B cell (primary cell): ENCODE measurements around the gene TMPRSS15. TPM values are rescaled to one million over a fixed set of nuclear protein-coding genes. Genes with fewer than 3 reads are reported as not detected.

Experiments
- ATAC-seq: fragments of 200-7000 bp; cut with Tn5 transposase; one replicate; pipeline ENCODE4 v1.10.0; 2021; ENCODE audit warnings: low read depth, mild to moderate bottlenecking, moderate number of reproducible peaks, moderate library complexity
- CTCF ChIA-PET: fragments of 350-600 bp; sonication (Branson Sonifier 250); formaldehyde crosslinking; loops from one replicate; lab custom pipeline; 2021; ENCODE audit warnings: antibody characterized with exemption, inconsistent platforms; lab: Charles Lee
- POLR2A ChIA-PET: fragments of 350-600 bp; sonication (Branson Sonifier 250); formaldehyde crosslinking; loops from one replicate; lab custom pipeline; 2021; ENCODE audit warnings: antibody characterized with exemption; lab: Charles Lee
- DNase-seq: peaks from one replicate; pipeline ENCODE4 v3.0.0; 2013
- H2AFZ ChIP-seq: 2 replicates; pipeline ENCODE4 v1.6.1; 2012; ENCODE audit warnings: mild to moderate bottlenecking, low read depth, low read length; ENCODE audit not compliant: insufficient read depth, poor library complexity, severe bottlenecking
- H3K27ac ChIP-seq, 2 donors: 1 replicate in 1 of 2; 2 replicates in 1 of 2; pipeline ENCODE4 v1.5.1; 2012 to 2013; ENCODE audit warnings: low read length in 2 of 2, mild to moderate bottlenecking in 2 of 2, moderate library complexity in 1 of 2
- H3K27me3 ChIP-seq, 4 experiments: fragments of 200-600 bp in 1 of 4; sonication (generic) in 1 of 4; replicated peaks in 1 of 4; 1 replicate in 2 of 4; 2 replicates in 2 of 4; pipeline versions ENCODE4 v1.6.1 to v1.7.0; 2013 to 2016; ENCODE audit warnings: low read length in 3 of 4, mild to moderate bottlenecking in 2 of 4, mixed read lengths in 1 of 4, moderate library complexity in 1 of 4; ENCODE audit not compliant: insufficient read depth in 4 of 4, control insufficient read depth in 3 of 4; ENCODE audit errors: control extremely low read depth in 1 of 4
- H3K36me3 ChIP-seq, 2 experiments: replicated peaks in 1 of 2; 1 replicate in 1 of 2; 2 replicates in 1 of 2; pipeline versions ENCODE4 v1.6.1 to v1.7.1; 2013; ENCODE audit warnings: low read length in 1 of 2; ENCODE audit not compliant: insufficient read depth in 2 of 2, control insufficient read depth in 1 of 2; ENCODE audit errors: control extremely low read depth in 1 of 2, extremely low read depth in 1 of 2
- H3K4me1 ChIP-seq, 2 donors: fragments of 200-600 bp in 1 of 2; sonication (generic) in 1 of 2; 1 replicate in 1 of 2; 2 replicates in 1 of 2; pipeline versions ENCODE4 v1.5.1 to v1.6.1; 2013 to 2017; ENCODE audit warnings: low read length in 2 of 2; ENCODE audit not compliant: control insufficient read depth in 2 of 2, insufficient read depth in 2 of 2
- H3K4me2 ChIP-seq: replicated peaks from 2 replicates; pipeline ENCODE3; 2012; ENCODE audit warnings: mild to moderate bottlenecking, low read depth, low read length; ENCODE audit not compliant: poor library complexity, severe bottlenecking
- H3K4me3 ChIP-seq, 5 experiments: fragments of 200-600 bp in 1 of 5; sonication (generic) in 1 of 5; 1 replicate in 3 of 5; 2 replicates in 2 of 5; pipeline versions ENCODE4 v1.5.1 to v1.7.0; 2011 to 2016; ENCODE audit warnings: low read length in 4 of 5, mild to moderate bottlenecking in 4 of 5, low read depth in 2 of 5, control low read depth in 1 of 5, moderate library complexity in 1 of 5; ENCODE audit not compliant: insufficient read depth in 1 of 5; ENCODE audit errors: control extremely low read depth in 1 of 5, extremely low read depth in 1 of 5
- H3K79me2 ChIP-seq: fragments of 200-600 bp; sonication (generic); one replicate; pipeline ENCODE4 v1.6.0; 2016; ENCODE audit warnings: low read length; ENCODE audit not compliant: control insufficient read depth, insufficient read depth
- H3K9ac ChIP-seq: fragments of 200-600 bp; sonication (generic); 2 replicates; pipeline ENCODE4 v1.6.1; 2017; ENCODE audit warnings: mild to moderate bottlenecking, low read length, moderate library complexity
- H3K9me3 ChIP-seq, 3 donors: one replicate each; pipeline versions ENCODE4 v1.6.1 to v1.7.1; 2013; ENCODE audit warnings: low read length in 2 of 3; ENCODE audit not compliant: control insufficient read depth in 2 of 3, insufficient read depth in 1 of 3; ENCODE audit errors: control extremely low read depth in 1 of 3
- H4K20me1 ChIP-seq: 2 replicates; pipeline ENCODE4 v1.6.0; 2012; ENCODE audit warnings: mild to moderate bottlenecking, low read length; ENCODE audit not compliant: insufficient read depth, control insufficient read depth, poor library complexity, severe bottlenecking
- H3K27ac Mint-ChIP-seq: one replicate; pipeline ENCODE4 v1.8.0; 2021; ENCODE audit warnings: mixed read lengths
- H3K27me3 Mint-ChIP-seq: one replicate; pipeline ENCODE4 v1.8.0; 2021; ENCODE audit warnings: mixed read lengths
- H3K4me1 Mint-ChIP-seq: one replicate; pipeline ENCODE4 v1.8.0; 2021; ENCODE audit warnings: mixed read lengths
- H3K4me3 Mint-ChIP-seq: one replicate; pipeline ENCODE4 v1.8.0; 2021; ENCODE audit warnings: mixed read lengths
- H3K9me3 Mint-ChIP-seq: one replicate; pipeline ENCODE4 v1.8.0; 2022; ENCODE audit warnings: mixed read lengths; ENCODE audit not compliant: insufficient read depth
- EZH2 ChIP-seq: IDR thresholded peaks from 2 replicates; pipeline ENCODE4 v1.6.1; 2012; ENCODE audit warnings: borderline replicate concordance, low read depth, mild to moderate bottlenecking, moderate library complexity, low read length; ENCODE audit not compliant: insufficient read depth, poor library complexity, severe bottlenecking
- WGBS: methylation state at CpG from one replicate; pipeline ENCODE4 v1.1.5; 2013; ENCODE audit warnings: missing lambda C conversion rate; ENCODE audit not compliant: insufficient coverage; 5-methylcytosine and 5-hydroxymethylcytosine counted together
- intact Hi-C: fragments of 100-400 bp; cut with micrococcal nuclease; formaldehyde crosslinking; loops from one replicate; pipeline ENCODE4 v1.10.0; 2022
- polyA plus RNA-seq: library from polyadenylated mRNA; depleted of rRNA; stranded (reverse); fragments of >200 nt; gene quantifications from 2 replicates; pipeline ENCODE4 v1.2.3, GENCODE V29; 2012
- total RNA-seq, 2 donors: library from RNA; stranded (reverse); fragments of 120-200 nt in 1 of 2; gene quantifications; 1 replicate in 1 of 2; 2 replicates in 1 of 2; pipeline versions ENCODE4 v1.2.3 to v1.2.4, GENCODE V29; 2013 to 2022
- TF ChIP-seq, protein P1 (sequence below): fragments of 200-600 bp; IDR thresholded peaks from one replicate; pipeline ENCODE4 v1.8.0; 2022; ENCODE audit warnings: antibody characterized with exemption, mild to moderate bottlenecking

Gene TMPRSS15
- total and polyA plus RNA-seq, 2 donors (not counting 1 experiment from before 2014, with no cell fraction given): 0.04 TPM; not detected in 1

DNA sequence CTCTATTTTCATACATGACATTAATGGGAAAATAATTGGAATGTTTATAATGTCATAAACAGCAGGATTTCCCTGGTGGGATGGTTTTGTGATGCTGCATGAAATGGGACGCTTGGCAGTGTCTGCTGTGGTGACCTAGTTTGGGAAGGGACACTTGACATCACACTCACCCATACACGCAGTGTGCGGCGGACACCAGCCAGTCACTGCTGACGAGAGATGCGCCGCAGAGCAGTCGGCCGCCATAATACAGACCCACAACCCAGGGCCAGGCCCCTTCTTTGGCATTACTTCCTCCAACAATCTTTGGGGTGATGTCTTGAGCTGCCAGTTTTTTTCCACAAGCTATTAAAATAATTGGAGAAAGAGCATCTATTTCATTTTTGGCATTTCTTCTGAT is 109.5 kb downstream of the TMPRSS15 start:
- WGBS: 100% methylated on average over 4 of the region's 9 CpGs
- no peaks in the 10 kb centered on the region for H3K36me3 ChIP-seq
- H3K4me1 ChIP-seq: no peaks in the 10 kb centered on the region
- no peaks in the 10 kb centered on the region for H3K79me2 ChIP-seq
- ChIA-PET CTCF (no interaction called here), POLR2A (no interaction called here)
- H3K4me2 ChIP-seq: no peak overlapping the region
- Mint-ChIP-seq H3K9me3 (no peaks in the 10 kb centered on the region), H3K27me3 (no peaks in the 10 kb centered on the region), H3K4me1 (no peaks in the 10 kb centered on the region), H3K4me3 (no peak overlapping the region), H3K27ac (no peak overlapping the region)
- no peak overlapping the region for H3K27ac ChIP-seq
- no peaks in the 10 kb centered on the region for H3K9me3 ChIP-seq
- H3K4me3 ChIP-seq: no peak overlapping the region
- H3K9ac ChIP-seq: no peak overlapping the region
- DNase-seq (no peak), ATAC-seq (no peak)
- no peaks in the 10 kb centered on the region for H4K20me1 ChIP-seq
- intact Hi-C loops: no loop called here
- TF ChIP-seq EZH2: no peak
- TF ChIP-seq, protein P1, sequence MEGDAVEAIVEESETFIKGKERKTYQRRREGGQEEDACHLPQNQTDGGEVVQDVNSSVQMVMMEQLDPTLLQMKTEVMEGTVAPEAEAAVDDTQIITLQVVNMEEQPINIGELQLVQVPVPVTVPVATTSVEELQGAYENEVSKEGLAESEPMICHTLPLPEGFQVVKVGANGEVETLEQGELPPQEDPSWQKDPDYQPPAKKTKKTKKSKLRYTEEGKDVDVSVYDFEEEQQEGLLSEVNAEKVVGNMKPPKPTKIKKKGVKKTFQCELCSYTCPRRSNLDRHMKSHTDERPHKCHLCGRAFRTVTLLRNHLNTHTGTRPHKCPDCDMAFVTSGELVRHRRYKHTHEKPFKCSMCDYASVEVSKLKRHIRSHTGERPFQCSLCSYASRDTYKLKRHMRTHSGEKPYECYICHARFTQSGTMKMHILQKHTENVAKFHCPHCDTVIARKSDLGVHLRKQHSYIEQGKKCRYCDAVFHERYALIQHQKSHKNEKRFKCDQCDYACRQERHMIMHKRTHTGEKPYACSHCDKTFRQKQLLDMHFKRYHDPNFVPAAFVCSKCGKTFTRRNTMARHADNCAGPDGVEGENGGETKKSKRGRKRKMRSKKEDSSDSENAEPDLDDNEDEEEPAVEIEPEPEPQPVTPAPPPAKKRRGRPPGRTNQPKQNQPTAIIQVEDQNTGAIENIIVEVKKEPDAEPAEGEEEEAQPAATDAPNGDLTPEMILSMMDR: no peak
- H2AFZ ChIP-seq: no peak overlapping the region
- no peaks in the 10 kb centered on the region for H3K27me3 ChIP-seq

DNA sequence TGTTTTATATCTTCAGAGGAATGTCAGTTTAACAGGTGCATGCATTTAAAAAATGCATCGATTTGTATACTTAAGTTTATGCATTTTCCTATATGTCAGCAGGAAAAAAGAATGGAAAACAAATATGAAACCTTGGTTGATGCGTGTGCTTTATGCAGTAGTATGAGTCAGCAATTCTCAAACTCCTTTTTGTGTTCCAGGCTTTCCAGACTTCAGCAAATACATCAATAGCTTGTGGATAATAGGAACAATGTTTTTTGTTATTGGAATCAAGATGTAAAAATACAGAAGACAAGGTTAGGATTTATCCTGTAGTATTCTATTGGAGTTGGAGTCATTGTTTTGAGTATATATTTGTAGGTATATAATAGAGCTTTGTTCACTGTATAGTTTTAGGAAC is 113.7 kb downstream of the TMPRSS15 start:
- Mint-ChIP-seq H3K4me3 (no peak overlapping the region), H3K4me1 (no peaks in the 10 kb centered on the region), H3K9me3 (no peaks in the 10 kb centered on the region), H3K27me3 (no peaks in the 10 kb centered on the region), H3K27ac (no peak overlapping the region)
- H4K20me1 ChIP-seq: no peaks in the 10 kb centered on the region
- POLR2A ChIA-PET: no interaction called here
- H2AFZ ChIP-seq: no peak overlapping the region
- CTCF ChIA-PET: interaction anchor here (1.3 kb wide), 1 partner anchor 12 kb away, joined by 3 read pairs; no protein-coding TSS in a partner anchor
- no peak overlapping the region for H3K4me3 ChIP-seq
- H3K27me3 ChIP-seq: no peaks in the 10 kb centered on the region
- no peak overlapping the region for H3K9ac ChIP-seq
- DNase-seq (no peak), ATAC-seq (no peak)
- no peak overlapping the region for H3K4me2 ChIP-seq
- no peaks in the 10 kb centered on the region for H3K36me3 ChIP-seq
- H3K27ac ChIP-seq: no peak overlapping the region
- no peaks in the 10 kb centered on the region for H3K79me2 ChIP-seq
- intact Hi-C loops: no loop called here
- TF ChIP-seq, protein P1: no peak
- no peak for TF ChIP-seq EZH2
- H3K9me3 ChIP-seq: no peaks in the 10 kb centered on the region
- H3K4me1 ChIP-seq: no peaks in the 10 kb centered on the region
- WGBS: 67% methylated on average over 1 of the region's 2 CpGs
